Gastroesophageal sphincter (tissue), 3 donors: ENCODE results near the gene RHOC.

Experiments used
- EP300 ChIP-seq: sonication (generic); formaldehyde crosslinking; IDR thresholded peaks from one replicate; pipeline ENCODE4 v1.6.1; 2017; ENCODE audit warnings: antibody characterized with exemption, mild to moderate bottlenecking
- POLR2A ChIP-seq, 2 donors: fragments of 450-650 bp; IDR thresholded peaks; one replicate each; pipeline ENCODE4 v1.6.1; 2017; ENCODE audit warnings: antibody characterized with exemption in 2 of 2, mild to moderate bottlenecking in 2 of 2, moderate library complexity in 1 of 2
- POLR2AphosphoS5 ChIP-seq: sonication (generic); formaldehyde crosslinking; IDR thresholded peaks from one replicate; pipeline ENCODE4 v1.6.1; 2017; ENCODE audit warnings: antibody characterized with exemption
- TF ChIP-seq, protein P1 (sequence below), 4 experiments: fragments of 200-600 bp in 2 of 4; fragments of 450-650 bp in 2 of 4; sonication (generic) in 1 of 4; IDR thresholded peaks; one replicate each; pipeline ENCODE4 v1.5.1; 2017 to 2019; ENCODE audit warnings: antibody characterized with exemption in 4 of 4, mild to moderate bottlenecking in 2 of 4, moderate library complexity in 2 of 4

DNA sequence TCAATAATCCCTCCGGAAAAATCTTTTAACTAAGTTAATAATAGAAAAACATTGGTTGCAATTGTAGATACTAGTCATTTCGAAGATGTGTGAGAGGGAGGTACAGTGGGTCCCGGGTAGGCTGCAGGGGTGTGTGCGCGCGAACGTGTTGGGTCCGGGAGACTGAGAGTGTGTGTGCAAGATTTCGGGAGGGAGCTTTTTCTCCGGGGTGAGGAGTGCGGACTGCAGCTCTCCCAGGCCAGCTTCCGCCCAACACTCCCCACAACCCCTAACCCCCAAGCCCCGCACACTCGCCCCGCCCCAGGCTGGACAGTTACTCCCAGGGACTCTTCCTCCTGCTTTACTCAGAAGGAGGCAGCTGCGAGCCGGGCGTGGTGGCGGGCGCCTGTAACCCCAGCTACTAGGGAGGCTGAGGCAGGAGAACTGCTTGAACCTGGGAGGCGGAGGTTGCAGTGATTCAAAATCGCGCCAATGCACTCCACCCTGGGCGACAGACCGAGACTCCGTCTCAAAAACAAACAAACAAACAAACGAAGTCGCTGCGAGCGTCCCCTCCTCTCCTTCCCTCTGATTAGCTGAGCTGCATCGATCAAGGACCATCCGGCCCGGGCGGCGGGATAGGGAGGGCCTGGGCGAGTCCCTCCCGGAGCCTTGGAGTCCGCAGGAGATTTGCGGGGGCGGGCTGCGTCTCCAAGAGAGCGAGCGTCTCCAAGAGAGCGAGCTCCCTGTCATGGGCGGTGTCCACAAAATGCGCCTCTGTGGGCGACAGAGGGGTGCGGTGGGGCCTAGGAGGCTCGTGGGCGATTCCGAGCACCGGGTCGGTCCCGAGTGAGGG is 36.5 kb upstream of the RHOC start:
- TF ChIP-seq, protein P1, sequence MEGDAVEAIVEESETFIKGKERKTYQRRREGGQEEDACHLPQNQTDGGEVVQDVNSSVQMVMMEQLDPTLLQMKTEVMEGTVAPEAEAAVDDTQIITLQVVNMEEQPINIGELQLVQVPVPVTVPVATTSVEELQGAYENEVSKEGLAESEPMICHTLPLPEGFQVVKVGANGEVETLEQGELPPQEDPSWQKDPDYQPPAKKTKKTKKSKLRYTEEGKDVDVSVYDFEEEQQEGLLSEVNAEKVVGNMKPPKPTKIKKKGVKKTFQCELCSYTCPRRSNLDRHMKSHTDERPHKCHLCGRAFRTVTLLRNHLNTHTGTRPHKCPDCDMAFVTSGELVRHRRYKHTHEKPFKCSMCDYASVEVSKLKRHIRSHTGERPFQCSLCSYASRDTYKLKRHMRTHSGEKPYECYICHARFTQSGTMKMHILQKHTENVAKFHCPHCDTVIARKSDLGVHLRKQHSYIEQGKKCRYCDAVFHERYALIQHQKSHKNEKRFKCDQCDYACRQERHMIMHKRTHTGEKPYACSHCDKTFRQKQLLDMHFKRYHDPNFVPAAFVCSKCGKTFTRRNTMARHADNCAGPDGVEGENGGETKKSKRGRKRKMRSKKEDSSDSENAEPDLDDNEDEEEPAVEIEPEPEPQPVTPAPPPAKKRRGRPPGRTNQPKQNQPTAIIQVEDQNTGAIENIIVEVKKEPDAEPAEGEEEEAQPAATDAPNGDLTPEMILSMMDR (IDR thresholded peaks at IDR 0.05), result no peak
- TF ChIP-seq POLR2AphosphoS5 (no peak), EP300 (no peak), POLR2A (IDR thresholded peaks at IDR 0.05) (no peak)
